Endothelial cell (in vitro differentiated cells): ENCODE results near the gene CYP24A1. TPM values are rescaled to one million over a fixed set of nuclear protein-coding genes. Genes with fewer than 3 reads are reported as not detected.

Source experiments
- DNase-seq: peaks from one replicate; pipeline ENCODE4 v3.0.0; 2021; ENCODE audit warnings: low spot score
- H3K27ac Mint-ChIP-seq: one replicate; pipeline ENCODE4 v1.8.0; 2021; ENCODE audit warnings: mixed read lengths, inconsistent platforms; ENCODE audit not compliant: unreplicated experiment
- H3K27me3 Mint-ChIP-seq: one replicate; pipeline ENCODE4 v1.8.0; 2021; ENCODE audit warnings: mild to moderate bottlenecking, moderate library complexity, mixed read lengths, inconsistent platforms; ENCODE audit not compliant: unreplicated experiment
- H3K36me3 Mint-ChIP-seq: one replicate; pipeline ENCODE4 v1.8.0; 2021; ENCODE audit warnings: mild to moderate bottlenecking, low read depth, mixed read lengths, inconsistent platforms; ENCODE audit not compliant: unreplicated experiment
- H3K4me1 Mint-ChIP-seq: one replicate; pipeline ENCODE4 v1.8.0; 2021; ENCODE audit warnings: mild to moderate bottlenecking, mixed read lengths, inconsistent platforms; ENCODE audit not compliant: unreplicated experiment
- H3K4me3 Mint-ChIP-seq: one replicate; pipeline ENCODE4 v1.8.0; 2021; ENCODE audit warnings: mild to moderate bottlenecking, mixed read lengths, inconsistent platforms; ENCODE audit not compliant: unreplicated experiment
- H3K9me3 Mint-ChIP-seq: one replicate; pipeline ENCODE4 v1.8.0; 2021; ENCODE audit warnings: mixed read lengths, inconsistent platforms; ENCODE audit not compliant: unreplicated experiment
- long read RNA-seq: library from polyadenylated mRNA; unstranded; transcript quantifications from one replicate; pipeline ENCODE4 v2.0.0, GENCODE V29; 2020; ENCODE audit not compliant: unreplicated experiment
- total RNA-seq: library from RNA; stranded (reverse); fragmentation: NEBNext Ultra II Directional; extraction: Animal tissue kit (Norgen Biotek cat#: 25700); gene quantifications from one replicate; pipeline ENCODE4 v1.2.1, GENCODE V29; 2021; ENCODE audit not compliant: unreplicated experiment
- TF ChIP-seq, protein P1 (sequence below): fragments of 200-600 bp; sonication (generic); IDR thresholded peaks from one replicate; pipeline ENCODE4 v1.5.0; 2021; ENCODE audit warnings: antibody characterized with exemption; ENCODE audit not compliant: unreplicated experiment

CYP24A1 gene
- not detected for total RNA-seq
- long read RNA-seq, result 0 reads

- peaks cover 6% of the 10 kb centered on the region for H3K4me1 Mint-ChIP-seq
- TF ChIP-seq, protein P1, sequence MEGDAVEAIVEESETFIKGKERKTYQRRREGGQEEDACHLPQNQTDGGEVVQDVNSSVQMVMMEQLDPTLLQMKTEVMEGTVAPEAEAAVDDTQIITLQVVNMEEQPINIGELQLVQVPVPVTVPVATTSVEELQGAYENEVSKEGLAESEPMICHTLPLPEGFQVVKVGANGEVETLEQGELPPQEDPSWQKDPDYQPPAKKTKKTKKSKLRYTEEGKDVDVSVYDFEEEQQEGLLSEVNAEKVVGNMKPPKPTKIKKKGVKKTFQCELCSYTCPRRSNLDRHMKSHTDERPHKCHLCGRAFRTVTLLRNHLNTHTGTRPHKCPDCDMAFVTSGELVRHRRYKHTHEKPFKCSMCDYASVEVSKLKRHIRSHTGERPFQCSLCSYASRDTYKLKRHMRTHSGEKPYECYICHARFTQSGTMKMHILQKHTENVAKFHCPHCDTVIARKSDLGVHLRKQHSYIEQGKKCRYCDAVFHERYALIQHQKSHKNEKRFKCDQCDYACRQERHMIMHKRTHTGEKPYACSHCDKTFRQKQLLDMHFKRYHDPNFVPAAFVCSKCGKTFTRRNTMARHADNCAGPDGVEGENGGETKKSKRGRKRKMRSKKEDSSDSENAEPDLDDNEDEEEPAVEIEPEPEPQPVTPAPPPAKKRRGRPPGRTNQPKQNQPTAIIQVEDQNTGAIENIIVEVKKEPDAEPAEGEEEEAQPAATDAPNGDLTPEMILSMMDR, result no peak
- peak within 1 kb of the TSS; percentile 69 for H3K4me3 Mint-ChIP-seq
- H3K27ac Mint-ChIP-seq, result peak within 1 kb of the TSS; percentile 48
- peak; percentile 31 for DNase-seq
- no peaks in the 10 kb centered on the region for H3K9me3 Mint-ChIP-seq
- no peaks in the 10 kb centered on the region for H3K36me3 Mint-ChIP-seq
- H3K27me3 Mint-ChIP-seq, result peaks cover 19% of the 10 kb centered on the region
Observed at GRCh38 chr20:54173653-54174456, at the start of gene CYP24A1. Gene CYP24A1, minus strand, starts transcription at chr20:54173986. Its CDS starts 407 bp downstream, at chr20:54173579.

- H3K27me3 Mint-ChIP-seq, result peaks cover 4% of the 10 kb centered on the region
- H3K4me1 Mint-ChIP-seq, result peaks cover 17% of the 10 kb centered on the region
- no peaks in the 10 kb centered on the region for H3K9me3 Mint-ChIP-seq
- no peak for DNase-seq
- TF ChIP-seq, protein P1, result no peak
- no peak overlapping the region for H3K27ac Mint-ChIP-seq
- H3K4me3 Mint-ChIP-seq, result no peak overlapping the region
- H3K36me3 Mint-ChIP-seq, result no peaks in the 10 kb centered on the region
Observed at GRCh38 chr20:54223285-54223684, 49.5 kb upstream of the CYP24A1 start.

- DNase-seq, result no peak
- TF ChIP-seq, protein P1, result no peak
- Mint-ChIP-seq H3K27ac (peak overlapping the region; percentile 17), H3K27me3 (peaks cover 3% of the 10 kb centered on the region), H3K4me3 (no peak overlapping the region), H3K4me1 (peaks cover 17% of the 10 kb centered on the region), H3K36me3 (no peaks in the 10 kb centered on the region), H3K9me3 (no peaks in the 10 kb centered on the region)
Observed at GRCh38 chr20:54221996-54222890, 48.5 kb upstream of the CYP24A1 start.

DNA sequence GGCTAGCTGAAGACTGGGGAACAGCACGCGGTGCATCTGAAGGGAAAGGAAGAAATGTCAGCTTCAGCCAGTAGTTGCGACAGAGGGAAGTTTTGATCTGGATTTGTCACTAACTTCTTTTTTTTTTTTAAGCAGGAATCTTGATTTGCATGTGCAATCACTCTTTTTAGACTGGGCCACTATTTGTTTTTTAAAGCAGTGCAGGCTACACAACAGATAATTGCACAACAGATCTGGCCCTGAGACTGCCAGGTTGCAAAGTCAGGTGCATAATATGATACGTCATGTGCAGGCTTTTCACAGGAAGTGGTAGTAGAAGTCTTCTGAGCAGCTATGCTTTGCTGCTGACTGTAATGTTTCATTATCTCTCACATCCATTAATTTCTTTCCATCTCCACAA, 47.6 kb upstream of the CYP24A1 start:
- Mint-ChIP-seq H3K36me3 (no peaks in the 10 kb centered on the region), H3K27ac (no peak overlapping the region), H3K9me3 (no peaks in the 10 kb centered on the region), H3K27me3 (peaks cover 3% of the 10 kb centered on the region), H3K4me3 (no peak overlapping the region), H3K4me1 (peaks cover 17% of the 10 kb centered on the region)
- TF ChIP-seq, protein P1, result no peak
- no peak for DNase-seq
